ENCODE measurements around the gene DHRSX. TPM values are rescaled to one million over a fixed set of nuclear protein-coding genes. Genes with fewer than 3 reads are reported as not detected.

The DHRSX gene
- total RNA-seq, 1 experiment from 2014 or later: 11.5 TPM

GRCh38 chrX:2412131-2412530 is 88.6 kb downstream of the DHRSX start:
- H3K4me3 ChIP-seq (ENCODE audit: low read length): no peak overlapping the region
- no TSS peak for BruUV-seq (replicated peaks)
- CTCF ChIA-PET: no interaction called here
- H3K4me1 ChIP-seq (ENCODE audit: insufficient read depth, low read length): no peaks in the 10 kb centered on the region
- no peaks in the 10 kb centered on the region for H3K79me2 ChIP-seq (ENCODE audit: low read length)
- H2AFZ ChIP-seq (ENCODE audit: low read length): no peak overlapping the region
- DNase-seq (no peak), ATAC-seq (no peak)
- intact Hi-C loops (cut with micrococcal nuclease): no loop called here
- POLR2A ChIA-PET (ENCODE audit: unreplicated experiment): no interaction called here
- H3K27ac ChIP-seq (ENCODE audit: low read length): no peak overlapping the region
- TF ChIP-seq EZH2 (IDR thresholded peaks at IDR 0.05; ENCODE audit: low read length, unreplicated experiment): no peak
- no peak for TF ChIP-seq EZH2phosphoT487 (IDR thresholded peaks at IDR 0.05; ENCODE audit: borderline replicate concordance, low read length)
- TF ChIP-seq CTCF (conservative IDR thresholded peaks at IDR 0.05; ENCODE audit: low read depth, low read length): no peak
- H3K9me2 ChIP-seq (replicated peaks; ENCODE audit: low read length): no peaks in the 10 kb centered on the region
- no peak overlapping the region for H3K9ac ChIP-seq (ENCODE audit: low read length)
- H4K20me1 ChIP-seq (ENCODE audit: low read length): no peaks in the 10 kb centered on the region
- H3K9me3 ChIP-seq (ENCODE audit: low read length): no peaks in the 10 kb centered on the region
- no peak overlapping the region for H3K4me2 ChIP-seq (ENCODE audit: low read length)
- no peaks in the 10 kb centered on the region for H3F3A ChIP-seq (ENCODE audit: low read length, unreplicated experiment)
- no peaks in the 10 kb centered on the region for H3K36me3 ChIP-seq (ENCODE audit: low read depth, low read length)
- H3K27me3 ChIP-seq (ENCODE audit: low read length): no peaks in the 10 kb centered on the region

- ATAC-seq (no peak), DNase-seq (no peak)
- H4K20me1 ChIP-seq (ENCODE audit: low read length): no peaks in the 10 kb centered on the region
- H3K9me3 ChIP-seq (ENCODE audit: low read length): no peaks in the 10 kb centered on the region
- H3K9ac ChIP-seq (ENCODE audit: low read length): no peak overlapping the region
- no peak overlapping the region for H3K4me3 ChIP-seq (ENCODE audit: low read length)
- intact Hi-C loops (cut with micrococcal nuclease): no loop called here
- ChIA-PET POLR2A (ENCODE audit: unreplicated experiment) (no interaction called here), CTCF (no interaction called here)
- no peaks in the 10 kb centered on the region for H3K4me1 ChIP-seq (ENCODE audit: insufficient read depth, low read length)
- BruUV-seq (replicated peaks): no TSS peak
- no peaks in the 10 kb centered on the region for H3K79me2 ChIP-seq (ENCODE audit: low read length)
- H2AFZ ChIP-seq (ENCODE audit: low read length): no peak overlapping the region
- H3K36me3 ChIP-seq (ENCODE audit: low read depth, low read length): no peaks in the 10 kb centered on the region
- no peak overlapping the region for H3K27ac ChIP-seq (ENCODE audit: low read length)
- TF ChIP-seq CTCF (conservative IDR thresholded peaks at IDR 0.05; ENCODE audit: low read depth, low read length) (no peak), EZH2 (IDR thresholded peaks at IDR 0.05; ENCODE audit: low read length, unreplicated experiment) (no peak), EZH2phosphoT487 (IDR thresholded peaks at IDR 0.05; ENCODE audit: borderline replicate concordance, low read length) (no peak)
- H3K4me2 ChIP-seq (ENCODE audit: low read length): no peak overlapping the region
- no peaks in the 10 kb centered on the region for H3K27me3 ChIP-seq (ENCODE audit: low read length)
- H3F3A ChIP-seq (ENCODE audit: low read length, unreplicated experiment): no peaks in the 10 kb centered on the region
- H3K9me2 ChIP-seq (replicated peaks; ENCODE audit: low read length): no peaks in the 10 kb centered on the region
Observed at GRCh38 chrX:2410279-2411020, 90.3 kb downstream of the DHRSX start.

GRCh38 chrX:2409796-2410195 is 91.0 kb downstream of the DHRSX start:
- no peak for ATAC-seq
- Histone ChIP-seq H3K4me2 (ENCODE audit: low read length) (no peak overlapping the region), H2AFZ (ENCODE audit: low read length) (no peak overlapping the region), H3K27ac (ENCODE audit: low read length) (no peak overlapping the region), H3K27me3 (ENCODE audit: low read length) (no peaks in the 10 kb centered on the region), H3K9me3 (ENCODE audit: low read length) (no peaks in the 10 kb centered on the region), H3K4me3 (ENCODE audit: low read length) (no peak overlapping the region), H4K20me1 (ENCODE audit: low read length) (no peaks in the 10 kb centered on the region), H3K9ac (ENCODE audit: low read length) (no peak overlapping the region), H3K9me2 (replicated peaks; ENCODE audit: low read length) (no peaks in the 10 kb centered on the region), H3K79me2 (ENCODE audit: low read length) (no peaks in the 10 kb centered on the region), H3K4me1 (ENCODE audit: insufficient read depth, low read length) (no peaks in the 10 kb centered on the region), H3F3A (ENCODE audit: low read length, unreplicated experiment) (no peaks in the 10 kb centered on the region), H3K36me3 (ENCODE audit: low read depth, low read length) (no peaks in the 10 kb centered on the region)
- no TSS peak for BruUV-seq (replicated peaks)
- ChIA-PET POLR2A (ENCODE audit: unreplicated experiment) (no interaction called here), CTCF (no interaction called here)
- no peak for TF ChIP-seq CTCF (conservative IDR thresholded peaks at IDR 0.05; ENCODE audit: low read depth, low read length)
- TF ChIP-seq EZH2phosphoT487 (IDR thresholded peaks at IDR 0.05; ENCODE audit: borderline replicate concordance, low read length): no peak
- TF ChIP-seq EZH2 (IDR thresholded peaks at IDR 0.05; ENCODE audit: low read length, unreplicated experiment): no peak
- no peak for DNase-seq
- intact Hi-C loops (cut with micrococcal nuclease): no loop called here

Data from PC-3 (cell line).